Lower leg skin (tissue), 4 donors: ENCODE measurements around the gene RNF224. TPM values are rescaled to one million over a fixed set of nuclear protein-coding genes. Genes with fewer than 3 reads are reported as not detected.

Experiments used
- DNase-seq, 2 donors: peaks; one replicate each; pipeline ENCODE4 v3.0.0-alpha.2; 2019; ENCODE audit warnings: low spot score in 2 of 2
- H3K4me3 ChIP-seq: fragments of 200-600 bp; sonication (generic); 2 replicates; pipeline ENCODE4 v1.5.1; 2017; ENCODE audit warnings: mild to moderate bottlenecking, low read depth; ENCODE audit not compliant: poor library complexity, severe bottlenecking
- CTCF ChIP-seq, 3 donors: fragments of 450-650 bp; IDR thresholded peaks; one replicate each; pipeline ENCODE4 v1.5.1; 2016; ENCODE audit warnings: antibody characterized with exemption in 3 of 3, mild to moderate bottlenecking in 3 of 3, moderate library complexity in 2 of 3
- POLR2A ChIP-seq, 2 donors: fragments of 450-650 bp; IDR thresholded peaks; one replicate each; pipeline ENCODE4 v1.6.1; 2016 to 2017; ENCODE audit warnings: antibody characterized with exemption in 2 of 2, mild to moderate bottlenecking in 1 of 2, moderate library complexity in 1 of 2
- WGBS, 2 donors: methylation state at CpG; one replicate each; pipeline ENCODE4 v1.1.5; 2018; 5-methylcytosine and 5-hydroxymethylcytosine counted together
- intact Hi-C: fragments of 100-400 bp; cut with DNase I; formaldehyde crosslinking; loops from one replicate; pipeline ENCODE4 v1.15.0; 2023; ENCODE audit warnings: low total_unique reads
- total RNA-seq, 4 donors: library from RNA; depleted of rRNA; stranded (reverse); fragments of >200 nt; gene quantifications; one replicate each; pipeline ENCODE4 v1.1.0, GENCODE V29; 2016

Gene RNF224
- total RNA-seq, 4 donors from 2014 or later: 0.25 to 3.2 (median 2.4) TPM; not detected in 1

- intact Hi-C loops: no loop called here
- TF ChIP-seq POLR2A (IDR thresholded peaks at IDR 0.05) (no peak), CTCF (IDR thresholded peaks at IDR 0.05) (no peak)
- peak overlapping the region; percentile 91 for H3K4me3 ChIP-seq
- DNase-seq: no peak
- WGBS, 2 donors: 19% methylated on average over 17 to 21 of the region's 21 CpGs
Measured at GRCh38 chr9:137204731-137205125, 22.6 kb upstream of the RNF224 start.

GRCh38 chr9:137205126-137206069 lies 21.9 kb upstream of the RNF224 start, which contains the start of the genes NDOR1 and TMEM203:
NDOR1 (plus strand) TSS chr9:137205700; CDS start chr9:137205778, 78 bp downstream.
TMEM203 (minus strand) TSS chr9:137205648; CDS start chr9:137205414, 234 bp downstream.
- TF ChIP-seq POLR2A (IDR thresholded peaks at IDR 0.05) (no peak), CTCF (IDR thresholded peaks at IDR 0.05) (no peak)
- 0 to 1% methylated on average over 37 to 78 of the region's 98 CpGs for WGBS, 2 donors
- peak; percentile 86 to 98 for DNase-seq
- H3K4me3 ChIP-seq: peak within 1 kb of the TSS; percentile 91
- intact Hi-C loops: no loop called here

- TF ChIP-seq CTCF (IDR thresholded peaks at IDR 0.05): no peak
- TF ChIP-seq POLR2A (IDR thresholded peaks at IDR 0.05): no peak
- DNase-seq: no peak
- H3K4me3 ChIP-seq: no peak overlapping the region
- intact Hi-C loops: no loop called here
- 71 to 82% methylated on average over 7 of the region's 7 CpGs for WGBS, 2 donors
Measured at GRCh38 chr9:137206602-137207001, 20.7 kb upstream of the RNF224 start.

GRCh38 chr9:137211532-137211931 lies 15.8 kb upstream of the RNF224 start:
- H3K4me3 ChIP-seq: no peak overlapping the region
- WGBS, 2 donors: 80 to 83% methylated on average over 13 of the region's 13 CpGs
- TF ChIP-seq POLR2A (IDR thresholded peaks at IDR 0.05) (no peak), CTCF (IDR thresholded peaks at IDR 0.05) (no peak)
- intact Hi-C loops: no loop called here
- DNase-seq: no peak

GRCh38 chr9:137212520-137212919 lies 14.8 kb upstream of the RNF224 start:
- WGBS, 2 donors: 71 to 87% methylated on average over 17 to 21 of the region's 21 CpGs
- no peak overlapping the region for H3K4me3 ChIP-seq
- TF ChIP-seq POLR2A (IDR thresholded peaks at IDR 0.05) (no peak), CTCF (IDR thresholded peaks at IDR 0.05) (no peak)
- intact Hi-C loops: no loop called here
- DNase-seq: no peak
